Activated naive CD8-positive, alpha-beta T cell (primary cell): Measurements from ENCODE around the gene ZNF469.

ENCODE experiments used
- H3K27ac Mint-ChIP-seq: one replicate; pipeline ENCODE4 v1.8.0; 2021; ENCODE audit warnings: mixed read lengths
- H3K27me3 Mint-ChIP-seq: one replicate; pipeline ENCODE4 v1.8.0; 2021; ENCODE audit warnings: mixed read lengths
- H3K36me3 Mint-ChIP-seq: one replicate; pipeline ENCODE4 v1.8.0; 2021; ENCODE audit warnings: mixed read lengths
- H3K4me1 Mint-ChIP-seq: one replicate; pipeline ENCODE4 v1.8.0; 2021; ENCODE audit warnings: low read depth, mixed read lengths
- H3K4me3 Mint-ChIP-seq: one replicate; pipeline ENCODE4 v1.8.0; 2021; ENCODE audit warnings: mild to moderate bottlenecking, mixed read lengths
- H3K9me3 Mint-ChIP-seq: one replicate; pipeline ENCODE4 v1.8.0; 2021; ENCODE audit warnings: low read depth, mixed read lengths

The ZNF469 gene

DNA sequence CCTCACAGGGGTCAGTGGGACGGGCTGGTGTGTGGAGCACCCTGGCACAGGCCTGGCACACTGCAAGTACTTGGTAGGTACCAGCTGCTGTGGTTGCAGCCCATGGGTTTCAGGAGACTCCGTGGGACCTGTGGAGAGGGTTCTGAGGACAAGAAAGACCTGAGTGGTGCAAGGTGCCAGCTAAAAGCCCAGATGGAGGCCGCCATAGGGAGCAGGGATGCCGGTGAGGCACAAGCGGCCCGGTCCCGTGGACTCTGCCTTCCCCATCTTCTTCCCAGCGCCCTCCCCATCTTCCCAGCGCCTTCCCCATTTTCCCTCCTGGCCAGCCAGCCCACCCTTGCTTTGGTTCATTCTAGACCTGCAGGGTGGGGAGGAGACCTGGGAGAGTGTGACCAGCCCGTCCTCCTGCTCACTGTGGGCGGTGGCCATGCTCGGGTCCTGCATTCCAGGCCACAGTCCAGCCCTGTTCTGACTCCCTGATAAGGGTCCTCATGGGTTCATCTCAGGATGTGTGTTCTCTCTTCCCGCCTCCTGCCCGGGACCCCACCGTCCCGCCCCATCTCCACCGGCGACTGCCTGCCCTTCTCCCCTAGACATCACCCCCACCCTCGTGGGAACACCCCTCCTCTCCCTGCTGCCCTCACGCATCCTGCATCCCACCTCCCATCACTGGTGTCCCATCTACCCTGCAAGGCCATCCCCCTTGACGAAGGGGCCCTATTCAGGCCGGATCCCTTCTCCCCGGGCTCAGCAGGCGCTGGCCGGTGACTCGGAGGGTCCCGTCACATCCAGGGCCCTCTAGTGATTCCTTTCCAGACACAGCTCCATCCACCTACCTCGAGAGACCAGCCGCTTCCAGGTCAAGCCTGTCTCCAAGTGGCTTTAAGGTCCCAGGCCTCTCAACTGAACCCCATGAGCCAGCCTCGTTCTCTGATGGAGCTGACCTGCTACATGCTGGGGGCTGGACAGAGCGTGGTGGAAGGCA lies 3.4 kb downstream of the ZNF469 start:
- H3K27me3 Mint-ChIP-seq, result peaks cover 18% of the 10 kb centered on the region
- H3K36me3 Mint-ChIP-seq, result no peaks in the 10 kb centered on the region
- H3K27ac Mint-ChIP-seq, result no peak overlapping the region
- H3K4me1 Mint-ChIP-seq, result peaks cover 6% of the 10 kb centered on the region
- no peak overlapping the region for H3K4me3 Mint-ChIP-seq
- H3K9me3 Mint-ChIP-seq, result no peaks in the 10 kb centered on the region

DNA sequence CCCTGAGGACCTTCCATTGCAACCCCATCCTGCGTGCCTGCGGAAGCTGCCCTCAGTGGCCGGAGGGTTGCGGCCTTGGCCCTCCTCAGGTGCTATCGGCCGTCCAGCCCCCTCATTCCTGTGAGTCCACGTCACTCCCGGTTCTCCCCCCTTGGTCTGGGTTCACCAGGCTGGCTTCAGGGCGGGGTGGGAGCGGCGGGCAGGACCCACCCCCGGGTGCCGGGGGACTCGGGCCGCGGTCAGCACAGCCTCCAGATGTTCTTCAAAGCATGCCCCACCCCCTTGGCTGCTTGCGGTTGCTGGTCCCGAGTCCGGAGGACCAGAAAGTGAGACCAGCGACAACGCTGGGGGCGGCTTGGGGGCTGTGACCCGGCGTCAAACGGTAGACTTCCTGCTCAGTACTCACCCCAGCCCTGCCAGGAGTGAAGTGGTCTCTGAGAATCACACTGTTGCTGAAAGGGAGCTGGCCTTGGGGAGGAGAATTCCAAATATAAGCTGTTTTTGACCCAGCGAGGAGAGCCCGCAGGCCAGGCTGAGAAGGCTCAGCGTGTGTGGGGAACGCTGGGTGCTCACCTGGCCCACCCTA lies 4.5 kb downstream of the ZNF469 start:
- no peaks in the 10 kb centered on the region for H3K9me3 Mint-ChIP-seq
- H3K4me3 Mint-ChIP-seq, result no peak overlapping the region
- H3K27me3 Mint-ChIP-seq, result peaks cover 18% of the 10 kb centered on the region
- peaks cover 6% of the 10 kb centered on the region for H3K4me1 Mint-ChIP-seq
- no peak overlapping the region for H3K27ac Mint-ChIP-seq
- no peaks in the 10 kb centered on the region for H3K36me3 Mint-ChIP-seq

- no peak overlapping the region for H3K4me3 Mint-ChIP-seq
- H3K27me3 Mint-ChIP-seq, result peaks cover 14% of the 10 kb centered on the region
- no peak overlapping the region for H3K27ac Mint-ChIP-seq
- peaks cover 2% of the 10 kb centered on the region for H3K4me1 Mint-ChIP-seq
- no peaks in the 10 kb centered on the region for H3K36me3 Mint-ChIP-seq
- H3K9me3 Mint-ChIP-seq, result no peaks in the 10 kb centered on the region
Observed at GRCh38 chr16:88387941-88388627, 5.3 kb downstream of the ZNF469 start.

GRCh38 chr16:88389191-88389590 lies 6.4 kb downstream of the ZNF469 start:
- Mint-ChIP-seq H3K36me3 (no peaks in the 10 kb centered on the region), H3K9me3 (no peaks in the 10 kb centered on the region), H3K27me3 (peaks cover 12% of the 10 kb centered on the region), H3K4me1 (peaks cover under 1% of the 10 kb centered on the region), H3K4me3 (no peak overlapping the region), H3K27ac (no peak overlapping the region)

- Mint-ChIP-seq H3K9me3 (no peaks in the 10 kb centered on the region), H3K27ac (no peak overlapping the region), H3K4me1 (no peaks in the 10 kb centered on the region), H3K27me3 (peaks cover 8% of the 10 kb centered on the region), H3K36me3 (no peaks in the 10 kb centered on the region), H3K4me3 (no peak overlapping the region)
Observed at GRCh38 chr16:88389621-88390160, 6.9 kb downstream of the ZNF469 start.

DNA sequence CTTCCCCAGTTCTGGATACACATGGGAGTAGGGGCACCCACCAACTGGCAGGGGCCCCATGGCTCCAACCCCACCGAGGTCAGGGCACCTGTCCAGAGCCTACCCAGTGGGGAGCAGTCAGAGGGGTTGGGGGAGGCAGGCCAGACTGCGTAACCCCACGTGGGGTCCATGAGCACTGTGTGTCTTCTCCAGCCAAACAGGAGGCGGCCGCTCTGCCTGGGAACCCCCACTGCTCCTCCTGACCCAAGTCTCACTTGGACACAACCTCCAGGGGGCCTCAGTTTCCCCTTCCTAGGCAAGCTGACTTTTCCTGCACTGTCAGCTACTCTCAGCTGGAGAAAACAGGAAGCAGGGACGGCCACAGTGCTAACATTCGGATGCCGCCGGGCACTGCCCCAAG lies 7.5 kb downstream of the ZNF469 start:
- no peaks in the 10 kb centered on the region for H3K4me1 Mint-ChIP-seq
- no peak overlapping the region for H3K4me3 Mint-ChIP-seq
- no peaks in the 10 kb centered on the region for H3K36me3 Mint-ChIP-seq
- H3K9me3 Mint-ChIP-seq, result no peaks in the 10 kb centered on the region
- H3K27ac Mint-ChIP-seq, result no peak overlapping the region
- H3K27me3 Mint-ChIP-seq, result peaks cover 4% of the 10 kb centered on the region

DNA sequence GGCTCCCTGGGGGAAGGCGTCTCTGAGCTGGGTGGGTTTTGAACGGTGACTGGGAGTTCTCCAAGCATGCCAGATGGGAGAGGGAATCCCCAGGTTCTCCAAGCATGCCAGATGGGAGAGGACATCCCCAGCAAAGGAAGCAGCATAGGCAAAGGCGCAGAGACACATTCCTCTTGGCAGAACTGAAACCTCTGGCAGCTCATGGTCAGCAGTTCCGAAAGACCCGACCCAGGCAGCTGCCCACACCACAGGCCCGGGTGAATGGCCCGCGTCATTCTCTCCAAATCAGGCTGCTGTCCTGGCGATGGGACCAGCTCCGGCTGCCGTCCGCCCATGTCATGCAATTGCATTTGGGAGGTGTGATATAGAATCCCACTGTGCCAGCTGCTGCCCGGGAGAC lies 8.0 kb downstream of the ZNF469 start:
- Mint-ChIP-seq H3K27me3 (peaks cover 3% of the 10 kb centered on the region), H3K4me1 (no peaks in the 10 kb centered on the region), H3K9me3 (no peaks in the 10 kb centered on the region), H3K4me3 (no peak overlapping the region), H3K36me3 (no peaks in the 10 kb centered on the region), H3K27ac (no peak overlapping the region)

GRCh38 chr16:88391144-88391850 lies 8.5 kb downstream of the ZNF469 start:
- no peaks in the 10 kb centered on the region for H3K9me3 Mint-ChIP-seq
- H3K4me1 Mint-ChIP-seq, result no peaks in the 10 kb centered on the region
- no peak overlapping the region for H3K4me3 Mint-ChIP-seq
- no peak overlapping the region for H3K27ac Mint-ChIP-seq
- H3K36me3 Mint-ChIP-seq, result no peaks in the 10 kb centered on the region
- peaks cover 2% of the 10 kb centered on the region for H3K27me3 Mint-ChIP-seq

GRCh38 chr16:88392111-88392510 lies 9.4 kb downstream of the ZNF469 start:
- no peak overlapping the region for H3K27ac Mint-ChIP-seq
- H3K27me3 Mint-ChIP-seq, result no peaks in the 10 kb centered on the region
- H3K9me3 Mint-ChIP-seq, result no peaks in the 10 kb centered on the region
- H3K4me1 Mint-ChIP-seq, result no peaks in the 10 kb centered on the region
- no peaks in the 10 kb centered on the region for H3K36me3 Mint-ChIP-seq
- no peak overlapping the region for H3K4me3 Mint-ChIP-seq

GRCh38 chr16:88392616-88393015 lies 9.9 kb downstream of the ZNF469 start:
- Mint-ChIP-seq H3K4me1 (no peaks in the 10 kb centered on the region), H3K27me3 (no peaks in the 10 kb centered on the region), H3K27ac (no peak overlapping the region), H3K36me3 (no peaks in the 10 kb centered on the region), H3K9me3 (no peaks in the 10 kb centered on the region), H3K4me3 (no peak overlapping the region)

- Mint-ChIP-seq H3K4me1 (no peaks in the 10 kb centered on the region), H3K9me3 (no peaks in the 10 kb centered on the region), H3K4me3 (no peak overlapping the region), H3K27ac (no peak overlapping the region), H3K36me3 (no peaks in the 10 kb centered on the region), H3K27me3 (no peaks in the 10 kb centered on the region)
Observed at GRCh38 chr16:88393034-88393433, 10.3 kb downstream of the ZNF469 start.

DNA sequence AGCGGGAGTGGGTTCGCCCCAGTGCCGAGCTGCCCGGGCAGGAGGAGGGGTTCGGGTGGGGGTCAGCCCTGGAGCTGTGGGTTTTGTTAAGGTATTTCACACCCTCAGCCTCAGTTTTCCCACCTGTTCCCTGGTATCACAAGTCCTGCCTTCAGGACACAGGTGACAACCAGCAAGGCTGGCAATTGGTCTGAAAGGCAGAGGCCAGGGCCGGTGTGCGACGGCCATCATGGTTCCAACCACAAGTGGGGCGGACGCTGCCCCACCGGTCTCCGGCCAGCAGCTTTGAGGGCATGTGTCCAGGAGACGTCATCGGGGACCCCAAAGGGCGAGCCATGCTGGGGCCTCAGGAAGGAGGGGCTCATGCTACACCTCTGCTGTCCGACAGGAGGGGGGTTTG lies 10.8 kb downstream of the ZNF469 start:
- Mint-ChIP-seq H3K27me3 (no peaks in the 10 kb centered on the region), H3K4me1 (no peaks in the 10 kb centered on the region), H3K36me3 (no peaks in the 10 kb centered on the region), H3K27ac (no peak overlapping the region), H3K9me3 (no peaks in the 10 kb centered on the region), H3K4me3 (no peak overlapping the region)

GRCh38 chr16:88394426-88394825 lies 11.7 kb downstream of the ZNF469 start:
- Mint-ChIP-seq H3K36me3 (no peaks in the 10 kb centered on the region), H3K27ac (no peak overlapping the region), H3K4me1 (no peaks in the 10 kb centered on the region), H3K27me3 (no peaks in the 10 kb centered on the region), H3K4me3 (no peak overlapping the region), H3K9me3 (no peaks in the 10 kb centered on the region)

- H3K36me3 Mint-ChIP-seq, result no peaks in the 10 kb centered on the region
- no peaks in the 10 kb centered on the region for H3K4me1 Mint-ChIP-seq
- no peak overlapping the region for H3K4me3 Mint-ChIP-seq
- H3K27me3 Mint-ChIP-seq, result no peaks in the 10 kb centered on the region
- no peaks in the 10 kb centered on the region for H3K9me3 Mint-ChIP-seq
- H3K27ac Mint-ChIP-seq, result no peak overlapping the region
Observed at GRCh38 chr16:88395669-88396584, 13.2 kb downstream of the ZNF469 start.
